CD4-positive, alpha-beta T cell (primary cell): ENCODE data around the gene PPP2R2B. TPM values are rescaled to one million over a fixed set of nuclear protein-coding genes. Genes with fewer than 3 reads are reported as not detected.

Experiments used
- ATAC-seq: fragments of 200-7000 bp; cut with Tn5 transposase; one replicate; pipeline ENCODE4 v1.10.0; 2022; ENCODE audit warnings: mild to moderate bottlenecking; ENCODE audit not compliant: poor library complexity
- CTCF ChIA-PET: fragments of 350-600 bp; sonication (Branson Sonifier 250); formaldehyde crosslinking; loops from one replicate; lab custom pipeline; 2021; ENCODE audit warnings: antibody characterized with exemption, inconsistent platforms; lab: Charles Lee
- POLR2A ChIA-PET: fragments of 350-600 bp; sonication (Branson Sonifier 250); formaldehyde crosslinking; loops from one replicate; lab custom pipeline; 2021; ENCODE audit warnings: antibody characterized with exemption, inconsistent platforms; lab: Charles Lee
- DNase-seq, 14 experiments: peaks; one replicate each; pipeline ENCODE4 v3.0.0-alpha.2; 2013 to 2020; ENCODE audit warnings: mixed read lengths in 2 of 14
- H3K27ac ChIP-seq, 2 donors: one replicate each; pipeline versions ENCODE4 v1.5.1 to v1.7.0; 2013; ENCODE audit warnings: low read length in 2 of 2, low read depth in 1 of 2, mild to moderate bottlenecking in 1 of 2
- H3K27me3 ChIP-seq, 2 experiments: 1 replicate in 1 of 2; 2 replicates in 1 of 2; pipeline versions ENCODE4 v1.6.1 to v1.7.0; 2013; ENCODE audit warnings: low read length in 2 of 2, control low read depth in 1 of 2, mild to moderate bottlenecking in 1 of 2, moderate library complexity in 1 of 2; ENCODE audit not compliant: insufficient read depth in 2 of 2, control insufficient read depth in 1 of 2
- H3K36me3 ChIP-seq: one replicate; pipeline ENCODE4 v1.6.1; 2013; ENCODE audit warnings: low read length, control low read depth; ENCODE audit not compliant: insufficient read depth
- H3K4me1 ChIP-seq: one replicate; pipeline ENCODE4 v1.6.1; 2013; ENCODE audit warnings: low read length, control low read depth; ENCODE audit not compliant: insufficient read depth
- H3K4me3 ChIP-seq: one replicate; pipeline ENCODE4 v1.5.1; 2013; ENCODE audit warnings: mild to moderate bottlenecking, low read length, moderate library complexity
- H3K9me3 ChIP-seq, 2 experiments: 1 replicate in 1 of 2; 2 replicates in 1 of 2; pipeline versions ENCODE4 v1.6.1 to v1.7.0; 2013; ENCODE audit warnings: low read length in 2 of 2, mild to moderate bottlenecking in 2 of 2, control low read depth in 1 of 2, moderate library complexity in 1 of 2; ENCODE audit not compliant: control insufficient read depth in 1 of 2, insufficient read depth in 1 of 2
- H3K27ac Mint-ChIP-seq: one replicate; pipeline ENCODE4 v1.8.0; 2020; ENCODE audit warnings: mixed read lengths
- H3K27me3 Mint-ChIP-seq: one replicate; pipeline ENCODE4 v1.8.0; 2021; ENCODE audit warnings: mixed read lengths
- H3K36me3 Mint-ChIP-seq: one replicate; pipeline ENCODE4 v1.8.0; 2021; ENCODE audit warnings: low read depth, mixed read lengths
- H3K4me1 Mint-ChIP-seq: one replicate; pipeline ENCODE4 v1.8.0; 2021; ENCODE audit warnings: low read depth, mixed read lengths
- H3K4me3 Mint-ChIP-seq: one replicate; pipeline ENCODE4 v1.8.0; 2020; ENCODE audit warnings: mild to moderate bottlenecking, mixed read lengths
- H3K9me3 Mint-ChIP-seq: one replicate; pipeline ENCODE4 v1.8.0; 2020; ENCODE audit warnings: mixed read lengths
- intact Hi-C, 2 experiments: fragments of 100-400 bp; cut with DNase I in 1 of 2; cut with micrococcal nuclease in 1 of 2; formaldehyde crosslinking; loops; one replicate each; pipeline versions ENCODE4 v1.15.1 to v1.9.0; 2023 to 2025; cut with DNase I, micrococcal nuclease
- total RNA-seq, 174 experiments: library from RNA in 2 of 174; stranded (reverse) in 2 of 174; gene quantifications; one replicate each; pipeline ENCODE4 v1.2.3 and lab custom pipeline; 2021 to 2026
- TF ChIP-seq, protein P1 (sequence below): fragments of 200-600 bp; IDR thresholded peaks from one replicate; pipeline ENCODE4 v1.8.0; 2022; ENCODE audit warnings: antibody characterized with exemption, mild to moderate bottlenecking

PPP2R2B gene
- total RNA-seq, 2 experiments from 2014 or later: 4.1 to 4.2 TPM

- ATAC-seq: no peak
Measured at GRCh38 chr5:146643776-146644175, 234.8 kb downstream of the PPP2R2B start.

DNA sequence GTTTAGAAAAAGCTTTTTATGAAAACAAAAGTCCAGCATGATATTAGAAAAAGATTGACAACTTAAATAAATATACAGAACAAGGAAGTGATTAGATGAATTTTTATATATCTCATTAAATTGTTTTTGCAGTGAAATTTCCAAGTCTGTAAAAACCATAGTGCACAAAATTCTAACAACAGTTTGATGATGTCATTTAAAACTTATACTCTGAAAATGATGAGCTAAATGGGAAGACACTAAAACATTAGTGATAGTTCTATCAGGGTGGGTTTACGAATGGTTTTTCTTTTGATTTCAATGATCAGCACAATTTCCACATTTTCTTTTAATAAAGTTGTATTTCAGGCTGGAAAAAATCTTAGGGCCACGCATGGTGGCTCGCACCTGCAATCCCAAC lies 236.1 kb downstream of the PPP2R2B start:
- H3K27me3 Mint-ChIP-seq: no peaks in the 10 kb centered on the region
- CTCF ChIA-PET: no interaction called here

More at GRCh38 chr5:146643776-146644175, 234.8 kb downstream of the PPP2R2B start:
- Mint-ChIP-seq H3K36me3 (no peaks in the 10 kb centered on the region), H3K4me3 (no peak overlapping the region), H3K27ac (no peak overlapping the region), H3K4me1 (no peaks in the 10 kb centered on the region), H3K9me3 (no peaks in the 10 kb centered on the region), H3K27me3 (no peaks in the 10 kb centered on the region)
- H3K4me3 ChIP-seq: no peak overlapping the region
- H3K9me3 ChIP-seq: no peaks in the 10 kb centered on the region
- H3K36me3 ChIP-seq: peaks cover 2% of the 10 kb centered on the region
- no peak for DNase-seq
- no peak overlapping the region for H3K27ac ChIP-seq
- ChIA-PET CTCF (no interaction called here), POLR2A (no interaction called here)
- TF ChIP-seq, protein P1, sequence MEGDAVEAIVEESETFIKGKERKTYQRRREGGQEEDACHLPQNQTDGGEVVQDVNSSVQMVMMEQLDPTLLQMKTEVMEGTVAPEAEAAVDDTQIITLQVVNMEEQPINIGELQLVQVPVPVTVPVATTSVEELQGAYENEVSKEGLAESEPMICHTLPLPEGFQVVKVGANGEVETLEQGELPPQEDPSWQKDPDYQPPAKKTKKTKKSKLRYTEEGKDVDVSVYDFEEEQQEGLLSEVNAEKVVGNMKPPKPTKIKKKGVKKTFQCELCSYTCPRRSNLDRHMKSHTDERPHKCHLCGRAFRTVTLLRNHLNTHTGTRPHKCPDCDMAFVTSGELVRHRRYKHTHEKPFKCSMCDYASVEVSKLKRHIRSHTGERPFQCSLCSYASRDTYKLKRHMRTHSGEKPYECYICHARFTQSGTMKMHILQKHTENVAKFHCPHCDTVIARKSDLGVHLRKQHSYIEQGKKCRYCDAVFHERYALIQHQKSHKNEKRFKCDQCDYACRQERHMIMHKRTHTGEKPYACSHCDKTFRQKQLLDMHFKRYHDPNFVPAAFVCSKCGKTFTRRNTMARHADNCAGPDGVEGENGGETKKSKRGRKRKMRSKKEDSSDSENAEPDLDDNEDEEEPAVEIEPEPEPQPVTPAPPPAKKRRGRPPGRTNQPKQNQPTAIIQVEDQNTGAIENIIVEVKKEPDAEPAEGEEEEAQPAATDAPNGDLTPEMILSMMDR: no peak
- no peaks in the 10 kb centered on the region for H3K27me3 ChIP-seq
- no peaks in the 10 kb centered on the region for H3K4me1 ChIP-seq
- intact Hi-C loops: no loop called here

DNA sequence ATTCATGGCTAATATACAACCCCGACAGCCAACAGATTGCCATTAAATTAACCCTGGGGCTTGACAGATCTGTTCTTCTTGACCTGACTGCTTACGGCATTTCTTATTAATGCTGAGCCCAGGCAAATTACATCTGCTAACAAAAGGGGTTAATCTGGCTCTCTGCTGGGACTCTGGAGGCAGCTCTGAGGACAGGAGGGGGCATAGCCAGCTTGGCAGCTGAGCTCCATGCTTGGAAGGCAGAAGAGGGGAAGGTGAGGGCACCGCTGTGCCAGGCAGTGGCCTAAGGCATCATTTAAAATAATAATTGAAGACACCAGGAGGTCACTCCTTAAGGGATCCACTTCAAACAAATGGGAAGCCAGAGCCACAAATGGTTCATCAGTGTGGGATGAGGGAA lies 236.6 kb downstream of the PPP2R2B start:
- CTCF ChIA-PET: no interaction called here
- H3K27ac Mint-ChIP-seq: no peak overlapping the region
- H3K4me3 Mint-ChIP-seq: no peak overlapping the region

More for the DNA sequence above, 236.1 kb downstream of the PPP2R2B start:
- Mint-ChIP-seq H3K36me3 (no peaks in the 10 kb centered on the region), H3K4me3 (no peak overlapping the region), H3K9me3 (no peaks in the 10 kb centered on the region), H3K27ac (no peak overlapping the region), H3K4me1 (no peaks in the 10 kb centered on the region)
- Histone ChIP-seq H3K36me3 (peaks cover 2% of the 10 kb centered on the region), H3K27me3 (no peaks in the 10 kb centered on the region), H3K27ac (no peak overlapping the region), H3K9me3 (no peaks in the 10 kb centered on the region), H3K4me3 (no peak overlapping the region), H3K4me1 (no peaks in the 10 kb centered on the region)
- intact Hi-C loops: no loop called here
- ATAC-seq (no peak), DNase-seq (no peak)
- TF ChIP-seq, protein P1: no peak
- POLR2A ChIA-PET: no interaction called here

More for the DNA sequence above, 236.6 kb downstream of the PPP2R2B start:
- no peak overlapping the region for H3K27ac ChIP-seq
- H3K27me3 ChIP-seq: no peaks in the 10 kb centered on the region
- intact Hi-C loops: no loop called here
- TF ChIP-seq, protein P1: no peak
- Mint-ChIP-seq H3K36me3 (no peaks in the 10 kb centered on the region), H3K9me3 (no peaks in the 10 kb centered on the region), H3K27me3 (no peaks in the 10 kb centered on the region), H3K4me1 (no peaks in the 10 kb centered on the region)
- H3K36me3 ChIP-seq: peaks cover 2% of the 10 kb centered on the region
- no peak overlapping the region for H3K4me3 ChIP-seq
- no peaks in the 10 kb centered on the region for H3K4me1 ChIP-seq
- POLR2A ChIA-PET: no interaction called here
- no peaks in the 10 kb centered on the region for H3K9me3 ChIP-seq
- ATAC-seq (no peak), DNase-seq (no peak)
